ENCODE data around the gene OSTM1. TPM values are rescaled to one million over a fixed set of nuclear protein-coding genes. Genes with fewer than 3 reads are reported as not detected.

OSTM1 gene
- total and polyA plus RNA-seq, 7 donors, result 3.6 to 267 (median 48.9) TPM

GRCh38 chr6:108036884-108037283 is 37.7 kb downstream of the OSTM1 start:
- H3K9me3 ChIP-seq, result no peaks in the 10 kb centered on the region
- intact Hi-C loops (cut with DNase I), result no loop called here
- TF ChIP-seq, protein P1, sequence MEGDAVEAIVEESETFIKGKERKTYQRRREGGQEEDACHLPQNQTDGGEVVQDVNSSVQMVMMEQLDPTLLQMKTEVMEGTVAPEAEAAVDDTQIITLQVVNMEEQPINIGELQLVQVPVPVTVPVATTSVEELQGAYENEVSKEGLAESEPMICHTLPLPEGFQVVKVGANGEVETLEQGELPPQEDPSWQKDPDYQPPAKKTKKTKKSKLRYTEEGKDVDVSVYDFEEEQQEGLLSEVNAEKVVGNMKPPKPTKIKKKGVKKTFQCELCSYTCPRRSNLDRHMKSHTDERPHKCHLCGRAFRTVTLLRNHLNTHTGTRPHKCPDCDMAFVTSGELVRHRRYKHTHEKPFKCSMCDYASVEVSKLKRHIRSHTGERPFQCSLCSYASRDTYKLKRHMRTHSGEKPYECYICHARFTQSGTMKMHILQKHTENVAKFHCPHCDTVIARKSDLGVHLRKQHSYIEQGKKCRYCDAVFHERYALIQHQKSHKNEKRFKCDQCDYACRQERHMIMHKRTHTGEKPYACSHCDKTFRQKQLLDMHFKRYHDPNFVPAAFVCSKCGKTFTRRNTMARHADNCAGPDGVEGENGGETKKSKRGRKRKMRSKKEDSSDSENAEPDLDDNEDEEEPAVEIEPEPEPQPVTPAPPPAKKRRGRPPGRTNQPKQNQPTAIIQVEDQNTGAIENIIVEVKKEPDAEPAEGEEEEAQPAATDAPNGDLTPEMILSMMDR (IDR thresholded peaks at IDR 0.05), result no peak
- no peak for TF ChIP-seq POLR2A (IDR thresholded peaks at IDR 0.05)
- no peak for TF ChIP-seq POLR2AphosphoS5 (IDR thresholded peaks at IDR 0.05)
- no peak for TF ChIP-seq EP300 (IDR thresholded peaks at IDR 0.05)
- no peaks in the 10 kb centered on the region for H3K27me3 ChIP-seq
- no peaks in the 10 kb centered on the region for H3K4me1 ChIP-seq
- DNase-seq, result no peak
- peaks cover 0 to 67% (median 8%) of the 10 kb centered on the region in 4 donors for H3K36me3 ChIP-seq
- H3K27ac ChIP-seq, result no peak overlapping the region
- no peak overlapping the region for H3K4me3 ChIP-seq
- WGBS, 2 donors, result 93 to 95% methylated on average over 4 of the region's 4 CpGs

- Histone ChIP-seq H3K9me3 (no peaks in the 10 kb centered on the region), H3K4me3 (no peak overlapping the region), H3K27ac (no peak overlapping the region), H3K36me3 (peaks cover 0 to 23% (median 2%) of the 10 kb centered on the region in 4 donors), H3K27me3 (no peaks in the 10 kb centered on the region), H3K4me1 (no peaks in the 10 kb centered on the region)
- intact Hi-C loops (cut with DNase I), result no loop called here
- TF ChIP-seq, protein P1 (IDR thresholded peaks at IDR 0.05), result no peak
- TF ChIP-seq POLR2AphosphoS5 (IDR thresholded peaks at IDR 0.05) (no peak), POLR2A (IDR thresholded peaks at IDR 0.05) (no peak), EP300 (IDR thresholded peaks at IDR 0.05) (no peak)
- DNase-seq, result no peak
- WGBS, 2 donors, result 97 to 98% methylated on average over 10 of the region's 10 CpGs
Measured at GRCh38 chr6:108031968-108032367, 42.6 kb downstream of the OSTM1 start.

GRCh38 chr6:108030211-108030610 is 44.3 kb downstream of the OSTM1 start:
- Histone ChIP-seq H3K27ac (no peak overlapping the region), H3K27me3 (no peaks in the 10 kb centered on the region), H3K4me1 (no peaks in the 10 kb centered on the region), H3K36me3 (peaks cover 0 to 12% (median 2%) of the 10 kb centered on the region in 4 donors), H3K4me3 (no peak overlapping the region), H3K9me3 (no peaks in the 10 kb centered on the region)
- 16 to 70% methylated on average over 1 of the region's 1 CpG for WGBS, 2 donors
- TF ChIP-seq EP300 (IDR thresholded peaks at IDR 0.05), result no peak
- TF ChIP-seq, protein P1 (IDR thresholded peaks at IDR 0.05), result no peak
- no peak for TF ChIP-seq POLR2AphosphoS5 (IDR thresholded peaks at IDR 0.05)
- TF ChIP-seq POLR2A (IDR thresholded peaks at IDR 0.05), result no peak
- intact Hi-C loops (cut with DNase I), result no loop called here
- no peak for DNase-seq

DNA sequence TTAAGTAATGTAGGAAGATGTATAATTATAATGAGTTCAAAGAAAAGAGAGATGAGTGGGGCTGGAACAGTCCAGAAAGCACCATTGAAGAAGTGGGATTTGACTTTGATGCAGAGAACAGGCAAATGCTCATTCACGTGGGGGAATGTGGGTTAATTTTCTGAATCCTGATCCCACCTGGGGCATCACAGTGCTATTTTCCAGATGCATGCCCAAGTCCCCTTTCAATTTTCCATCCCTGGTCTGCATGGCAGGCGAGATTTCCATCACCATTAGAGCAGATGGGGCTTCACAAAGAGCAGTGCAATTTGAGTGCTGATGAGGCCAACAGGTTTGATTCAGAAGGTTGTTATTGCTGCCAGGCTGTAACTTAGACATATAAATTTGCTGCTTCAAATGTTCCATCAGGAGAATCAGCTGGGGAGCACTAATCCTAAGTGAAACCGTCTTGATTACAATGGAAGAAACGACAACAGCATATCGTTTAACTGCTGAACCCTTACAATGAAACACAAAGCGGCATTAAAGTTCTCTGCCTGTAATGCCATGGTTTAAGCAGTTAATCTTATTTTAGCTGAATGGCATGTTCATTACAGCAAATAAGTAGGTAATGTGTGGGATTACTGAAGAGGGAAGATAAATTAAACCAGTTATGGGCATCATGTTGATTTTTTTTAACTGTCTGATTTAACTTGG is 45.2 kb downstream of the OSTM1 start:
- DNase-seq, result no peak
- intact Hi-C loops (cut with DNase I), result no loop called here
- WGBS, 2 donors, result 74 to 88% methylated on average over 6 of the region's 6 CpGs
- Histone ChIP-seq H3K27ac (no peak overlapping the region), H3K36me3 (peaks cover 0 to 10% (median 0%) of the 10 kb centered on the region in 4 donors), H3K27me3 (no peaks in the 10 kb centered on the region), H3K9me3 (no peaks in the 10 kb centered on the region), H3K4me1 (no peaks in the 10 kb centered on the region), H3K4me3 (no peak overlapping the region)
- TF ChIP-seq EP300 (IDR thresholded peaks at IDR 0.05) (no peak), POLR2A (IDR thresholded peaks at IDR 0.05) (no peak), POLR2AphosphoS5 (IDR thresholded peaks at IDR 0.05) (no peak)
- TF ChIP-seq, protein P1 (IDR thresholded peaks at IDR 0.05), result no peak

Measured in sigmoid colon (tissue), 7 donors.